Activated naive CD4-positive, alpha-beta T cell treated with anti-CD3 and anti-CD28 coated beads, Interleukin-2, amount 50 U/mL, for 16 hours (primary cell): ENCODE data around the gene RAD51B.
A peak's percentile ranks its signal among the peaks of the same experiment; 100 is the strongest.
"Not testable (repeated sequence)": the region's sequence is repeated elsewhere in the genome, so short reads cannot be mapped to it uniquely, and the experiment has no call there.

ENCODE experiments used
- DNase-seq: peaks from one replicate; pipeline ENCODE4 v3.0.0-alpha.2; 2020

RAD51B gene

GRCh38 chr14:68285421-68286179 is 466.0 kb downstream of the RAD51B start:
- peak; percentile 68 for DNase-seq

GRCh38 chr14:68286667-68287066 is 467.1 kb downstream of the RAD51B start:
- DNase-seq, result no peak

DNA sequence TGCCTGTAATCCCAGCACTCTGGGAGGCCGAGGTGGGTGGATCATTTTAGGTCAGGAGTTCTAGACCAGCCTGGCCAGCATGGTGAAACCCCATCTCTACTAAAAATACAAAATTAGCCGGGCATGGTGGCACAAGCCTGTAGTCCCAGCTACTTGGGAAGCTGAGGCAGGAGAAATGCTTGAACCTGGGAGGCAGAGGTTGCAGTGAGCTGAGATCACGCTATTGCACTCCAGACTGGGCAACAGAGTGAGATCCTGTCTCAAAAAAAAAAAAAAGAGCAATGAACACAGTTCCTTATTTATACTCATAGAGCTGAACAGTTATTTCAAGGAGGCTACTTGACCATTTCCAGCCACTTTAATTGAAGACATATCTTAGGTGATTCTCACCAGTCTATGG is 469.9 kb downstream of the RAD51B start:
- DNase-seq, result not testable (repeated sequence)

GRCh38 chr14:68291820-68292219 is 472.2 kb downstream of the RAD51B start:
- no peak for DNase-seq

GRCh38 chr14:68292441-68293215 is 473.0 kb downstream of the RAD51B start:
- DNase-seq, result no peak

GRCh38 chr14:68293404-68293803 is 473.8 kb downstream of the RAD51B start:
- DNase-seq, result no peak

- no peak for DNase-seq
Measured at GRCh38 chr14:68295316-68295816, 475.8 kb downstream of the RAD51B start.

GRCh38 chr14:68297039-68297438 is 477.5 kb downstream of the RAD51B start:
- no peak for DNase-seq

DNA sequence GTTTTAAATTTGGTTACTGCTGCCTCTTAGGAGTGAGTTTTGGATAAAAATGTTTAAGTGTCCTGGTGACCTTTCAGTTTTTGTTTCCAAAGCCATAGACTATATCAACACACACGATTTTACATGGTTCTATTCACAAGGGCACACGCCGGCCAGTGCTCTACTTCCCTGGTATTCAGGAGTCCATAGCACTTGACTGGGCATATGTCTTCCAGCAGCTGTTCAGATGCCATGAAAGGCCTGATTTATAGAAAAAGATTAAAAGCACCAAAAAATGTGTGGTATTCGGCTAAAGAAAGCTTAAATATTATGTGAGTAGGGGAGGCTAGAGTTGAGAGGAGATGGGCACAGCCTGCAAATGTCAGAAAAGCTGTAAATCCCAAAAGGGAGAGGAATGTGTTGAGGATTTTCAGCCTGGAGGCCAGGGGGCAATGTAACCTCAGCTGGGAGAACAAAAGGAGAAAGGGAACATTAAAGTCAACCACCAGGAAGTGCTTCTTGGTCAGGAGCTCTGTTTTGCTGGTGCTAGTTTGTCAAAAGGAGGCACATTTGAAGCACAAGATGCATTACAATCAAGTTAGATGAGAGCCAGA is 478.4 kb downstream of the RAD51B start:
- DNase-seq, result no peak

GRCh38 chr14:68300608-68301007 is 481.0 kb downstream of the RAD51B start:
- no peak for DNase-seq

- no peak for DNase-seq
Measured at GRCh38 chr14:68301219-68301618, 481.6 kb downstream of the RAD51B start.

- not testable (repeated sequence) for DNase-seq
Measured at GRCh38 chr14:68302938-68303337, 483.4 kb downstream of the RAD51B start.

DNA sequence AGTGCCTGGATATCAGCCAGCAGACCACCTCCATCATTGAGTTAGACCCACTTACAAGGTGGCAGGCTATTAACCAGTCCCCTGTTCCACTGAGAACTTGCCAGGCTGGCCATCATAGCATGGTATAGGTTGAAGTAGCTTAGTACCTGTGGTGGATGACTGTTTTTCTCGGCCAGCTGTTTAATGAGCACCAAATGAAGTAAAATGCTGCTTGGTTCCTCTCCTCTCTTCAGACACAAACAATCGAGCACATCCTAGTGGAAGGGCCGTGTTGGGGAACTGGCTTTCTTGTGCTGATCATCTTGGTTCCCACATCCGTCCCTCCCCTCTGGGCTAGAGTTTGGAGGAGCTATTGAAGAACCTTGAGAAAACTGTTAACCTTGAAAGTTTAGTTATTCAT is 486.2 kb downstream of the RAD51B start:
- no peak for DNase-seq

DNA sequence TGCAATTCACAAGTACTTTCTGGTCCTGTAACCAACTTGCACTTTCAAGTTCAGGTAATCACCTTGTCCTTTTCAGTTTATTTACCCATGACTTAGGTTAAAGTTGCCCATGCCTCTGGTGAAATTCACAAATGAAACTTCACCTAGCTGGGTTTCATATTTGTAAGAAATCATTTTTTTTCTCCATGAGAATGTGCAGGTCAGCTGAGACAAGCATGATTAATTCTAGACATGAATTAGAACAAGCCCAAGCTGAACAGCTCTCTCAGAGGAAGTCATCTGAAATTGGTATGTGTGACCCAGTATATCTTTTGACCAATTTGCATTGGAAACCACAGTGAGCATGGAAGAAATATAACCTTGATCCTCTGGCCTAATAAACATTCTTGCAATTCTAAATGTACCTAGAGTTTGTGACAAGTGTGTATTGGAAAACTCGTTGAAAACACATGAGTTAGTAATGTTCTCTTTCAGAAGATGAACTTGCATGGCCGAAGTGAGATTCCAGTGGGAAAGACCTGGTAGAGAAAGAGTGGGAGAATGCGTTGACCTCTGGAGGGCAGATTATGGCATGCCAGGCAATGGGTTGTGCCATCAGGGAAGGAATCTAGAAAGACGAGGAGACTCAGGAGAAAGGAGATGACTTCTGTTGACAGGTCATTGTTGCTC is 486.8 kb downstream of the RAD51B start:
- DNase-seq, result no peak

DNA sequence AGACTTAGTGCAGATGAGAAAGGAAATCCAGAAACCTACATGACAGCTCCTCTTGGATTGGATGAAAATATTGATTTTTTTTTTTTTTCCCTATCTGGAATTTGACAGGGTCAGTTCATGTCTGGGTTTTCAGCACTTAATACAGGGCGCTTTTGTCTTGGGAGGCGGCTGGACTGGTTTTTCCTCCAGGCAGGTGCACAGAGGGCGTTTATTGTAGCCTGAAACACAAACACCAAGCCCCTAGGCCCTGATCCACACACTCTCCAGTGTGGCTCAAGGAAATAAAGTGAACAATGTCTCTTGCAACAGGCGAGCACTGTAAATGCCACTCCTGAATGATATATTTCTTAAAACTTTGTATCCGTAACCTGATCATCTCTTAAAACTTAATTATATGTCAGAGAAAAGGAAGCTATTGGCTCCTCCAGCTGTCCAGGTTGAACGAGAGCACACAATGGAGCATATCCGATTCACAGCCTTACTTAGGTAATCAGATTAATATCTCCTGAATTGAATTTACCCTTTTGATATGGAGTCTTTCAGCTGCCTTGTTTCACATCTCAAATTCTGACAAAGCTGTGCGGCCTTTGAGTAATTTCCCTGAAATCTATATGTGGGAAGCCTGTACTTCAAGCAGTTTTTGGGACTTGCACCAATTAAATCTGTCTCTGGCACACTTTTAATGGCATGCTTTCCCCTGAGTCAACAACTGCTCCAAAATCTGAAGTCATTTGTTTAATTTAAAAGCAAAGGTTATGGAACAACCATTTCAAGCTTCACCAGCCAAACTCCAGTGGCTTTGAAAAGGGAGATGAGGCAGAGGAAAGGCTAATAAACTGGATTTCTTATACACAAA is 487.6 kb downstream of the RAD51B start:
- no peak for DNase-seq

GRCh38 chr14:68307790-68308168 is 488.2 kb downstream of the RAD51B start:
- no peak for DNase-seq

GRCh38 chr14:68308726-68309520 is 489.3 kb downstream of the RAD51B start:
- DNase-seq, result no peak

DNA sequence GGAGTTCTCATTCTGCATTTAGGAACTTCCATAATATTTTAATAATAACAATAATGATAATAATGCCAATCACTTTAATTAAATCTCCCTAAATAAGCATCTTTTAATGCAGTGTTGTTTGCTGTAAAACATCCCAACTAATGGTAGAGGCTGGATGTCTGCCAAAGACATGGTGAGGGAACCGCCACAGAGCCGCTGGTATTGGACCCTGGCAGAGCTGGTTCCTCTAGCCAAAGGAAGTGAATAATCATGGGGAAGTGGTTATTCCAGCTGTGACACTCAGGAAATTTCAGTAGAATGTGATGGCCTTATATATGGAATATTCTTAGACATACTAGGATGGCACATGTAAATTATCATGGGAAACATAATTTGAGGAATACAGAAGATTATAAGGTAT is 490.0 kb downstream of the RAD51B start:
- DNase-seq, result no peak

- no peak for DNase-seq
Measured at GRCh38 chr14:68312300-68312699, 492.7 kb downstream of the RAD51B start.

- DNase-seq, result peak; percentile 18
Measured at GRCh38 chr14:68312884-68313610, 493.5 kb downstream of the RAD51B start.

GRCh38 chr14:68314642-68315041 is 495.1 kb downstream of the RAD51B start:
- no peak for DNase-seq
